Right lobe of liver (tissue), 4 donors: ENCODE results near the gene NDUFC1.

Experiments used
- POLR2A ChIP-seq: fragments of 450-650 bp; IDR thresholded peaks from one replicate; pipeline ENCODE4 v1.6.1; 2017; ENCODE audit warnings: antibody characterized with exemption, mild to moderate bottlenecking
- TF ChIP-seq, protein P1 (sequence below), 4 donors: fragments of 200-600 bp in 3 of 4; fragments of 450-650 bp in 1 of 4; IDR thresholded peaks; one replicate each; pipeline versions ENCODE4 v1.5.1 to v1.8.0; 2016 to 2022; ENCODE audit warnings: antibody characterized with exemption in 4 of 4, mild to moderate bottlenecking in 2 of 4
- donor health status: DM: no; HTN: no; CAD: no.
- donor health status: DM: no; HTN: no; CAD: no.
- donor health status: DM: no; HTN: yes; CAD: no.

GRCh38 chr4:139286186-139286698, 16.0 kb downstream of the NDUFC1 start:
- TF ChIP-seq, protein P1, sequence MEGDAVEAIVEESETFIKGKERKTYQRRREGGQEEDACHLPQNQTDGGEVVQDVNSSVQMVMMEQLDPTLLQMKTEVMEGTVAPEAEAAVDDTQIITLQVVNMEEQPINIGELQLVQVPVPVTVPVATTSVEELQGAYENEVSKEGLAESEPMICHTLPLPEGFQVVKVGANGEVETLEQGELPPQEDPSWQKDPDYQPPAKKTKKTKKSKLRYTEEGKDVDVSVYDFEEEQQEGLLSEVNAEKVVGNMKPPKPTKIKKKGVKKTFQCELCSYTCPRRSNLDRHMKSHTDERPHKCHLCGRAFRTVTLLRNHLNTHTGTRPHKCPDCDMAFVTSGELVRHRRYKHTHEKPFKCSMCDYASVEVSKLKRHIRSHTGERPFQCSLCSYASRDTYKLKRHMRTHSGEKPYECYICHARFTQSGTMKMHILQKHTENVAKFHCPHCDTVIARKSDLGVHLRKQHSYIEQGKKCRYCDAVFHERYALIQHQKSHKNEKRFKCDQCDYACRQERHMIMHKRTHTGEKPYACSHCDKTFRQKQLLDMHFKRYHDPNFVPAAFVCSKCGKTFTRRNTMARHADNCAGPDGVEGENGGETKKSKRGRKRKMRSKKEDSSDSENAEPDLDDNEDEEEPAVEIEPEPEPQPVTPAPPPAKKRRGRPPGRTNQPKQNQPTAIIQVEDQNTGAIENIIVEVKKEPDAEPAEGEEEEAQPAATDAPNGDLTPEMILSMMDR (IDR thresholded peaks at IDR 0.05): no peak
- TF ChIP-seq POLR2A: no peak
